BLaER1 treated with 17β-estradiol and CSF1 and Interleukin-3, amounts not matched to agents 10 nM and 100 nM (cell line): ENCODE measurements around the gene ADAP2.

Experiments used
- H3K27ac ChIP-seq, 11 experiments: shearing (Covaris generic); formaldehyde crosslinking; 2 replicates each; pipeline ENCODE4 v1.8.1; 2022
- H3K27me3 ChIP-seq, 11 experiments: shearing (Covaris generic); formaldehyde crosslinking; 2 replicates each; pipeline ENCODE4 v1.8.1; 2022
- H3K36me3 ChIP-seq, 11 experiments: shearing (Covaris generic); formaldehyde crosslinking; 2 replicates each; pipeline ENCODE4 v1.8.1; 2022
- H3K4me1 ChIP-seq, 10 experiments: shearing (Covaris generic); formaldehyde crosslinking; 2 replicates each; pipeline ENCODE4 v1.8.1; 2022
- H3K4me2 ChIP-seq, 11 experiments: shearing (Covaris generic); formaldehyde crosslinking; 2 replicates each; pipeline ENCODE4 v1.8.1; 2022
- H3K4me3 ChIP-seq, 10 experiments: shearing (Covaris generic); formaldehyde crosslinking; 2 replicates each; pipeline ENCODE4 v1.8.1; 2022
- H3K9ac ChIP-seq, 11 experiments: shearing (Covaris generic); formaldehyde crosslinking; 2 replicates each; pipeline ENCODE4 v1.8.1; 2022
- H3K9me3 ChIP-seq, 11 experiments: shearing (Covaris generic); formaldehyde crosslinking; replicated peaks in 1 of 11; 2 replicates each; pipeline ENCODE4 v1.8.1; 2022
- H4K20me1 ChIP-seq, 11 experiments: shearing (Covaris generic); formaldehyde crosslinking; 2 replicates each; pipeline ENCODE4 v1.8.1; 2022
- Cebpa-rat ChIP-seq, 11 experiments: shearing (Covaris generic); IDR thresholded peaks; 2 replicates each; pipeline ENCODE4 v1.8.1; 2022

ADAP2 gene

GRCh38 chr17:31008374-31009041, 86.8 kb downstream of the ADAP2 start:
- peak overlapping the region in 4 of 10 experiments; percentile 8 to 51 (median 34); a peak in 7 of 20 replicates for H3K4me3 ChIP-seq

More at GRCh38 chr17:31008374-31009041, 86.8 kb downstream of the ADAP2 start:
- H3K9me3 ChIP-seq: peaks cover 0 to 21% (median 12%) of the 10 kb centered on the region in 11 experiments; a peak in 18 of 22 replicates
- peaks cover 0 to 18% (median 0%) of the 10 kb centered on the region in 10 experiments; a peak in 4 of 20 replicates for H3K4me1 ChIP-seq
- peak overlapping the region in 9 of 11 experiments; percentile 2 to 53 (median 19); a peak in 11 of 22 replicates for H3K4me2 ChIP-seq
- peaks cover 24 to 70% (median 42%) of the 10 kb centered on the region in 11 experiments for H3K36me3 ChIP-seq
- peaks cover 21 to 39% (median 32%) of the 10 kb centered on the region in 11 experiments for H3K27me3 ChIP-seq
- H4K20me1 ChIP-seq: peaks cover 0 to 49% (median 8%) of the 10 kb centered on the region in 11 experiments; a peak in 11 of 22 replicates
- H3K9ac ChIP-seq: peak overlapping the region in 1 of 11 experiments; percentile 19; a peak in 1 of 22 replicates
- no peak for TF ChIP-seq Cebpa-rat (IDR thresholded peaks at IDR 0.05)
- no peak overlapping the region for H3K27ac ChIP-seq
